Smooth muscle cell (in vitro differentiated cells): ENCODE measurements around the gene SLIT2. TPM values are rescaled to one million over a fixed set of nuclear protein-coding genes. Genes with fewer than 3 reads are reported as not detected.

Experiments used
- DNase-seq: peaks from one replicate; lab custom pipeline; 2025; ENCODE audit not compliant: unreplicated experiment; lab: John Stamatoyannopoulos, UW
- H2AFZ ChIP-seq: fragments of 200-600 bp; sonication (generic); 2 replicates; pipeline ENCODE4 v1.6.0; 2016; ENCODE audit warnings: antibody characterized with exemption, low read depth, mild to moderate bottlenecking
- H3F3A ChIP-seq: fragments of 200-600 bp; sonication (generic); 2 replicates; pipeline ENCODE4 v1.6.0; 2017; ENCODE audit warnings: antibody characterized with exemption, low read depth
- H3K27ac ChIP-seq: fragments of 200-600 bp; sonication (generic); 2 replicates; pipeline ENCODE4 v1.5.1; 2016; ENCODE audit warnings: low read depth, mild to moderate bottlenecking
- H3K27me3 ChIP-seq: fragments of 200-600 bp; sonication (generic); 2 replicates; pipeline ENCODE4 v1.6.1; 2016; ENCODE audit warnings: low read depth, mild to moderate bottlenecking
- H3K36me3 ChIP-seq: fragments of 200-600 bp; sonication (generic); 2 replicates; pipeline ENCODE4 v1.5.1; 2016; ENCODE audit warnings: low read depth
- H3K4me1 ChIP-seq: fragments of 200-600 bp; sonication (generic); 2 replicates; pipeline ENCODE4 v1.5.1; 2016; ENCODE audit warnings: low read depth
- H3K4me2 ChIP-seq: fragments of 200-600 bp; sonication (generic); 2 replicates; pipeline ENCODE4 v1.6.0; 2016; ENCODE audit warnings: mild to moderate bottlenecking
- H3K4me3 ChIP-seq: fragments of 200-600 bp; sonication (generic); 2 replicates; pipeline ENCODE4 v1.5.1; 2016; ENCODE audit warnings: mild to moderate bottlenecking
- H3K79me2 ChIP-seq: fragments of 200-600 bp; sonication (generic); 2 replicates; pipeline ENCODE4 v1.6.0; 2016; ENCODE audit warnings: low read depth, mild to moderate bottlenecking
- H3K9ac ChIP-seq: fragments of 200-600 bp; sonication (generic); 2 replicates; pipeline ENCODE4 v1.6.0; 2016; ENCODE audit warnings: low read depth
- H3K9me3 ChIP-seq: fragments of 200-600 bp; sonication (generic); replicated peaks from 2 replicates; pipeline ENCODE4 v1.5.1; 2016; ENCODE audit warnings: low read depth
- H4K20me1 ChIP-seq: fragments of 200-600 bp; sonication (generic); 2 replicates; pipeline ENCODE4 v1.6.0; 2016; ENCODE audit warnings: low read depth
- CTCF ChIP-seq: fragments of 200-600 bp; sonication (generic); IDR thresholded peaks from 2 replicates; pipeline ENCODE4 v1.5.1; 2017; ENCODE audit warnings: borderline replicate concordance, mild to moderate bottlenecking, antibody characterized with exemption; ENCODE audit not compliant: insufficient read depth, poor library complexity, severe bottlenecking
- WGBS: methylation state at CpG from one replicate; pipeline ENCODE4 v1.1.7; 2016; ENCODE audit warnings: low lambda C conversion rate; 5-methylcytosine and 5-hydroxymethylcytosine counted together
- polyA plus RNA-seq: library from polyadenylated mRNA; unstranded; fragments of >200 nt; fragmentation: Nextera tagmentation; extraction: Ambion mirVana; gene quantifications from 2 replicates; pipeline ENCODE4 v1.2.1, GENCODE V29; 2016
- total RNA-seq: library from RNA; depleted of rRNA; stranded (reverse); fragments of >200 nt; gene quantifications from 2 replicates; pipeline ENCODE4 v1.2.3, GENCODE V29; 2014

SLIT2 gene
- total and polyA plus RNA-seq, 2 experiments from 2014 or later = 29.4 to 37.2 TPM

- Histone ChIP-seq H3K27me3 (peaks cover 23% of the 10 kb centered on the region), H3K4me2 (peak overlapping the region; percentile 96), H3K27ac (no peak overlapping the region), H3K9ac (no peak overlapping the region), H3K79me2 (peaks cover 26% of the 10 kb centered on the region), H3K9me3 (no peaks in the 10 kb centered on the region), H3K36me3 (no peaks in the 10 kb centered on the region), H2AFZ (peak overlapping the region; percentile 95), H3K4me3 (peak overlapping the region; percentile 73), H4K20me1 (peaks cover 41% of the 10 kb centered on the region), H3F3A (no peaks in the 10 kb centered on the region), H3K4me1 (peaks cover 13% of the 10 kb centered on the region)
- WGBS = 5% methylated on average over 34 of the region's 35 CpGs
- DNase-seq = no peak
- no peak for TF ChIP-seq CTCF
Measured at GRCh38 chr4:20251031-20251795, 492 bp upstream of the SLIT2 start.

- Histone ChIP-seq H3K4me3 (peak overlapping the region; percentile 73), H3K9ac (no peak overlapping the region)
- 2% methylated on average over 54 of the region's 55 CpGs for WGBS
Measured at GRCh38 chr4:20252656-20253282, 1.1 kb downstream of the SLIT2 start.

GRCh38 chr4:20253283-20253734 is 1.6 kb downstream of the SLIT2 start:
- H3K4me3 ChIP-seq = peak overlapping the region; percentile 73
- H3K9me3 ChIP-seq = no peaks in the 10 kb centered on the region
- no peak overlapping the region for H3K27ac ChIP-seq
- peak overlapping the region; percentile 95 for H2AFZ ChIP-seq
- H4K20me1 ChIP-seq = peaks cover 55% of the 10 kb centered on the region
- peaks cover 26% of the 10 kb centered on the region for H3K79me2 ChIP-seq
- peaks cover 13% of the 10 kb centered on the region for H3K4me1 ChIP-seq
- peaks cover 23% of the 10 kb centered on the region for H3K27me3 ChIP-seq
- H3K9ac ChIP-seq = no peak overlapping the region
- DNase-seq = no peak
- no peaks in the 10 kb centered on the region for H3K36me3 ChIP-seq
- H3K4me2 ChIP-seq = peak overlapping the region; percentile 96
- no peak for TF ChIP-seq CTCF
- WGBS = 2% methylated on average over 21 of the region's 21 CpGs
- no peaks in the 10 kb centered on the region for H3F3A ChIP-seq

More at GRCh38 chr4:20252656-20253282, 1.1 kb downstream of the SLIT2 start:
- Histone ChIP-seq H3K9me3 (no peaks in the 10 kb centered on the region), H2AFZ (peak overlapping the region; percentile 95), H3K4me1 (peaks cover 13% of the 10 kb centered on the region), H3K79me2 (peaks cover 26% of the 10 kb centered on the region), H4K20me1 (peaks cover 55% of the 10 kb centered on the region), H3F3A (no peaks in the 10 kb centered on the region), H3K27ac (no peak overlapping the region), H3K4me2 (peak overlapping the region; percentile 96), H3K27me3 (peaks cover 23% of the 10 kb centered on the region), H3K36me3 (no peaks in the 10 kb centered on the region)
- peak; percentile 17 for DNase-seq
- TF ChIP-seq CTCF = no peak
